ENCODE results near the gene TYRP1. TPM values are rescaled to one million over a fixed set of nuclear protein-coding genes. Genes with fewer than 3 reads are reported as not detected.

Gene TYRP1, protein sequence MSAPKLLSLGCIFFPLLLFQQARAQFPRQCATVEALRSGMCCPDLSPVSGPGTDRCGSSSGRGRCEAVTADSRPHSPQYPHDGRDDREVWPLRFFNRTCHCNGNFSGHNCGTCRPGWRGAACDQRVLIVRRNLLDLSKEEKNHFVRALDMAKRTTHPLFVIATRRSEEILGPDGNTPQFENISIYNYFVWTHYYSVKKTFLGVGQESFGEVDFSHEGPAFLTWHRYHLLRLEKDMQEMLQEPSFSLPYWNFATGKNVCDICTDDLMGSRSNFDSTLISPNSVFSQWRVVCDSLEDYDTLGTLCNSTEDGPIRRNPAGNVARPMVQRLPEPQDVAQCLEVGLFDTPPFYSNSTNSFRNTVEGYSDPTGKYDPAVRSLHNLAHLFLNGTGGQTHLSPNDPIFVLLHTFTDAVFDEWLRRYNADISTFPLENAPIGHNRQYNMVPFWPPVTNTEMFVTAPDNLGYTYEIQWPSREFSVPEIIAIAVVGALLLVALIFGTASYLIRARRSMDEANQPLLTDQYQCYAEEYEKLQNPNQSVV
- polyA plus RNA-seq (not detected in 2 replicates), polyA minus RNA-seq (not detected in 2 replicates)

DNA sequence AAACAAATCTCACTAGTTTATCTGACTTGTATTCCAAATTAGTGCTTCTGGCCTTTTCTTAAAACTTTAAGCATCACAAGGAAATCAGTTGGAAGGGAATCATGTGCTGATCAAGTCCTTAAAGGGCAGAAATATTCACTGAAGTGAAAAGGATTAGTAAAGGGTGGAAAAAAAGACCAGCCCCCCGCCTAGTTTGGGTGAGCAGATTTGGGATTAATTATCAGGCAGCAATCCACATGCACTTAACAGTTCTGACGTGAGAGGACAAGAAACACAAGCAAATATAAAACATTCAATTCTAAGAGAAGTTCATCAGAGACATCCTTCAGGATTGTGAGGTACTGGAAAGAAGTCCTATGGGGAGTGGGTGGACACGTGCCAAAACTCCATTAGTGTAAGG is at the start of gene TYRP1:
Gene TYRP1, plus strand, starts transcription at position 245 of the 400 bp plus-strand sequence. CDS start 612 bp downstream, outside the sequence.
- Histone ChIP-seq H3K27ac (ENCODE audit: low read length) (no peak within 1 kb of the TSS), H3K9ac (ENCODE audit: low read length) (no peak within 1 kb of the TSS), H3K4me3 (ENCODE audit: low read length) (no peak within 1 kb of the TSS), H2AFZ (ENCODE audit: low read depth, low read length) (no peak within 1 kb of the TSS), H3K36me3 (ENCODE audit: insufficient read depth, low read length) (no peaks in the 10 kb centered on the region), H3F3A (ENCODE audit: insufficient read depth, low read length, poor library complexity, severe bottlenecking) (no peaks in the 10 kb centered on the region), H3K9me2 (ENCODE audit: insufficient read depth, low read length) (no peaks in the 10 kb centered on the region), H4K20me1 (ENCODE audit: insufficient read depth) (no peaks in the 10 kb centered on the region), H3K79me2 (replicated peaks; ENCODE audit: insufficient read depth, low read length) (no peaks in the 10 kb centered on the region), H3K27me3 (ENCODE audit: insufficient read depth, low read depth, low read length) (no peaks in the 10 kb centered on the region), H3K9me3 (ENCODE audit: low read length) (no peaks in the 10 kb centered on the region), H3K4me2 (ENCODE audit: low read length) (no peak within 1 kb of the TSS)
- TF ChIP-seq TAF1 (IDR thresholded peaks at IDR 0.05; ENCODE audit: low read depth) = no peak
- TF ChIP-seq, protein P1, sequence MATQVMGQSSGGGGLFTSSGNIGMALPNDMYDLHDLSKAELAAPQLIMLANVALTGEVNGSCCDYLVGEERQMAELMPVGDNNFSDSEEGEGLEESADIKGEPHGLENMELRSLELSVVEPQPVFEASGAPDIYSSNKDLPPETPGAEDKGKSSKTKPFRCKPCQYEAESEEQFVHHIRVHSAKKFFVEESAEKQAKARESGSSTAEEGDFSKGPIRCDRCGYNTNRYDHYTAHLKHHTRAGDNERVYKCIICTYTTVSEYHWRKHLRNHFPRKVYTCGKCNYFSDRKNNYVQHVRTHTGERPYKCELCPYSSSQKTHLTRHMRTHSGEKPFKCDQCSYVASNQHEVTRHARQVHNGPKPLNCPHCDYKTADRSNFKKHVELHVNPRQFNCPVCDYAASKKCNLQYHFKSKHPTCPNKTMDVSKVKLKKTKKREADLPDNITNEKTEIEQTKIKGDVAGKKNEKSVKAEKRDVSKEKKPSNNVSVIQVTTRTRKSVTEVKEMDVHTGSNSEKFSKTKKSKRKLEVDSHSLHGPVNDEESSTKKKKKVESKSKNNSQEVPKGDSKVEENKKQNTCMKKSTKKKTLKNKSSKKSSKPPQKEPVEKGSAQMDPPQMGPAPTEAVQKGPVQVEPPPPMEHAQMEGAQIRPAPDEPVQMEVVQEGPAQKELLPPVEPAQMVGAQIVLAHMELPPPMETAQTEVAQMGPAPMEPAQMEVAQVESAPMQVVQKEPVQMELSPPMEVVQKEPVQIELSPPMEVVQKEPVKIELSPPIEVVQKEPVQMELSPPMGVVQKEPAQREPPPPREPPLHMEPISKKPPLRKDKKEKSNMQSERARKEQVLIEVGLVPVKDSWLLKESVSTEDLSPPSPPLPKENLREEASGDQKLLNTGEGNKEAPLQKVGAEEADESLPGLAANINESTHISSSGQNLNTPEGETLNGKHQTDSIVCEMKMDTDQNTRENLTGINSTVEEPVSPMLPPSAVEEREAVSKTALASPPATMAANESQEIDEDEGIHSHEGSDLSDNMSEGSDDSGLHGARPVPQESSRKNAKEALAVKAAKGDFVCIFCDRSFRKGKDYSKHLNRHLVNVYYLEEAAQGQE (IDR thresholded peaks at IDR 0.05; ENCODE audit: borderline replicate concordance) = no peak
- no peak for TF ChIP-seq EZH2 (IDR thresholded peaks at IDR 0.05; ENCODE audit: borderline replicate concordance, insufficient read depth, low read length, poor library complexity, severe bottlenecking)
- no peak for TF ChIP-seq MXI1 (conservative IDR thresholded peaks at IDR 0.05; ENCODE audit: poor library complexity, severe bottlenecking)
- TF ChIP-seq RAD21 (conservative IDR thresholded peaks at IDR 0.05) = no peak
- TF ChIP-seq, protein P2, sequence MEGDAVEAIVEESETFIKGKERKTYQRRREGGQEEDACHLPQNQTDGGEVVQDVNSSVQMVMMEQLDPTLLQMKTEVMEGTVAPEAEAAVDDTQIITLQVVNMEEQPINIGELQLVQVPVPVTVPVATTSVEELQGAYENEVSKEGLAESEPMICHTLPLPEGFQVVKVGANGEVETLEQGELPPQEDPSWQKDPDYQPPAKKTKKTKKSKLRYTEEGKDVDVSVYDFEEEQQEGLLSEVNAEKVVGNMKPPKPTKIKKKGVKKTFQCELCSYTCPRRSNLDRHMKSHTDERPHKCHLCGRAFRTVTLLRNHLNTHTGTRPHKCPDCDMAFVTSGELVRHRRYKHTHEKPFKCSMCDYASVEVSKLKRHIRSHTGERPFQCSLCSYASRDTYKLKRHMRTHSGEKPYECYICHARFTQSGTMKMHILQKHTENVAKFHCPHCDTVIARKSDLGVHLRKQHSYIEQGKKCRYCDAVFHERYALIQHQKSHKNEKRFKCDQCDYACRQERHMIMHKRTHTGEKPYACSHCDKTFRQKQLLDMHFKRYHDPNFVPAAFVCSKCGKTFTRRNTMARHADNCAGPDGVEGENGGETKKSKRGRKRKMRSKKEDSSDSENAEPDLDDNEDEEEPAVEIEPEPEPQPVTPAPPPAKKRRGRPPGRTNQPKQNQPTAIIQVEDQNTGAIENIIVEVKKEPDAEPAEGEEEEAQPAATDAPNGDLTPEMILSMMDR (IDR thresholded peaks at IDR 0.05; ENCODE audit: poor library complexity, severe bottlenecking) = no peak
- no peak for TF ChIP-seq POLR2AphosphoS5 (IDR thresholded peaks at IDR 0.05)
- TF ChIP-seq EP300 (conservative IDR thresholded peaks at IDR 0.05; ENCODE audit: poor library complexity, severe bottlenecking) = no peak
- TF ChIP-seq SMC3 (conservative IDR thresholded peaks at IDR 0.05; ENCODE audit: poor library complexity) = no peak

DNA sequence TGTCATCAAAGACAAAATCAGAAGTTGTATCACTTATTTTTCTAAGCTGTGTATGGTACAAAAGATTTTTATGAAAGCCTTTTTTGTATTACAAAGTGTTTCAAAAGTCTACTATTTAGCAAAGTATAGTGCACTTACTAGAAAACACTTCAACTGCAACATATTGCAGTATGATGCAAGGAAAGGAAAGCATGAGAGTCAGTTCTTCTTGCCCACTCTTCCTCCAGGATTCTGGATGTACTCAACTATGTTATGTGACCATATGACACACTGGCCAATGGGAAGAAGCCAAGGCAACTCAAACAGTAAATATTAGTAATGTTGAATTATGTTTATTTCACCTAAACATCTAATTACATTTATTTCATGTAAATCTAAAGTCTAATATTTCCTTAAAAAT is 49.5 kb upstream of the TYRP1 start:
- Histone ChIP-seq H3F3A (ENCODE audit: insufficient read depth, low read length, poor library complexity, severe bottlenecking) (no peaks in the 10 kb centered on the region), H3K4me2 (ENCODE audit: low read length) (no peak overlapping the region), H3K27ac (ENCODE audit: low read length) (no peak overlapping the region), H3K9ac (ENCODE audit: low read length) (no peak overlapping the region), H3K4me3 (ENCODE audit: low read length) (no peak overlapping the region), H3K79me2 (replicated peaks; ENCODE audit: insufficient read depth, low read length) (no peaks in the 10 kb centered on the region), H3K9me2 (ENCODE audit: insufficient read depth, low read length) (no peaks in the 10 kb centered on the region), H4K20me1 (ENCODE audit: insufficient read depth) (no peaks in the 10 kb centered on the region), H3K9me3 (ENCODE audit: low read length) (no peaks in the 10 kb centered on the region), H3K36me3 (ENCODE audit: insufficient read depth, low read length) (no peaks in the 10 kb centered on the region), H2AFZ (ENCODE audit: low read depth, low read length) (no peak overlapping the region), H3K27me3 (ENCODE audit: insufficient read depth, low read depth, low read length) (no peaks in the 10 kb centered on the region)
- TF ChIP-seq TAF1 (IDR thresholded peaks at IDR 0.05; ENCODE audit: low read depth) (no peak), EZH2 (IDR thresholded peaks at IDR 0.05; ENCODE audit: borderline replicate concordance, insufficient read depth, low read length, poor library complexity, severe bottlenecking) (no peak), POLR2AphosphoS5 (IDR thresholded peaks at IDR 0.05) (no peak), MXI1 (conservative IDR thresholded peaks at IDR 0.05; ENCODE audit: poor library complexity, severe bottlenecking) (no peak), SMC3 (conservative IDR thresholded peaks at IDR 0.05; ENCODE audit: poor library complexity) (no peak), EP300 (conservative IDR thresholded peaks at IDR 0.05; ENCODE audit: poor library complexity, severe bottlenecking) (no peak), RAD21 (conservative IDR thresholded peaks at IDR 0.05) (no peak)
- TF ChIP-seq, protein P2 (IDR thresholded peaks at IDR 0.05; ENCODE audit: poor library complexity, severe bottlenecking) = no peak
- TF ChIP-seq, protein P1 (IDR thresholded peaks at IDR 0.05; ENCODE audit: borderline replicate concordance) = no peak
